HG02884 (cell line): ENCODE measurements around the gene PSMG4.

Source experiments
- ATAC-seq: cut with Tn5 transposase; IDR thresholded peaks from one replicate; pipeline ENCODE4 v1.9.1; 2021; ENCODE audit warnings: mild to moderate bottlenecking, moderate library complexity; ENCODE audit not compliant: unreplicated experiment

Gene PSMG4

DNA sequence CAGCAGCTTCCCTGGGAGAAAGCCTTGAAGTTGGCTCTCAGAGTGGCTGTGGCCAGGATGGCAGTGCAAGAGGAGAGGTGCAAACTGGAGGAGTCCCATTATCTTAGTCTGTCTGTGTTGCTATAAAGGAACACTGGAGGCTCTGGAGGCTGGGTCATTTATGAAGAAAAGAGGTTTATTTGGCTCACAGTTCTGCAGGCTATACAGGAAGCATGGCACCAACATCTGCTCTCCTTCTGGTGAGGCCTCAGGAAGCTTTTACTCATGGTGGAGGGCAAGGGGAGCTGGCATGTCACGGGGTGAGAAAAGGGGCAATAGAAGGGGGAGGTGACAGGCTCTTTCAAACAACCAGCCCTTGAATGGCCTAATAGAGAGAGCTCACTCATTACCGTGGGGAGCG, 47.1 kb downstream of the PSMG4 start:
- no peak for ATAC-seq

- no peak for ATAC-seq
These were observed 48.1 kb downstream of the PSMG4 start for GRCh38 chr6:3306848-3307247.

- no peak for ATAC-seq
These were observed 48.7 kb downstream of the PSMG4 start for GRCh38 chr6:3307436-3307835.

GRCh38 chr6:3308106-3308505, 49.4 kb downstream of the PSMG4 start:
- ATAC-seq = no peak

- no peak for ATAC-seq
These were observed 50.8 kb downstream of the PSMG4 start for GRCh38 chr6:3309391-3310050.

- ATAC-seq = no peak
These were observed 51.3 kb downstream of the PSMG4 start for GRCh38 chr6:3310051-3310448.

DNA sequence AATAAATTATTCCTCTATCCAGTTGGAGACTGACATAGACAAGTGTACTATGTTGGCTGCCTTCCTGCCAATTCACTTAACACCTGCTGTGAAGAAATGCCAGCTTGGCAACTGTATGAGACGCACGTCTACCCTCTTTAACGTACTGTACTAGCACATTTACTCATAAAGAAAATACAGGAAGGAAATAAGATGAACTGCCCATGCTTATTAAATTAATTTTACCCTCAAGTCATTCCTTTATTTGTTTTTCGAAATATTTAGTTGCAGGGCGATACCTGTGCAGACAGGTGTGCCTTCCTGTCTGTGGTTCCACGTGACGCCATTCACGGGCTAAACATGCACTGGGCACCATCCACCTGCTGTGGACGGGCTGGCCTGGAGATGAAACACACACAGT, 52.0 kb downstream of the PSMG4 start:
- no peak for ATAC-seq

GRCh38 chr6:3311826-3312225, 53.1 kb downstream of the PSMG4 start:
- ATAC-seq = no peak

- no peak for ATAC-seq
These were observed 54.0 kb downstream of the PSMG4 start for GRCh38 chr6:3312604-3313231.

DNA sequence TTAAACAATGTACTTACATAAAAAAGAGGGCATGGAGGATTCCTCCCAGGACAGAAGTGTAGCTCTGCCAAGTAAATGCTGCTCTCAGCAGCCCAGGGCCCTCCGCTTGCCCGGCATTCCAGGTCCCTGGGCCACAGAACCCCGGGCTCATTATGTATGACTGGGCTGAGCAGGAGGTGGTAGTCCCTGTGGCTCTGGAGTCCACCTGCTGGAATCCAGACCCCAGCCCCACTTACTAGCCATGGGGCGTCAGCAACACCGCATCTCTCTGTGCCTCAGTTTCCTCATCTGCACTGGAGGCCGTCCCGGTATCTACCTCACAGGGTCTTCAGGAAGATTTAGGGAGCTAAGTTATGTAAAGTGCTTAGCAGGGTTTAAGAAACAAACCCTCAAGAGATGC, 55.4 kb downstream of the PSMG4 start:
- ATAC-seq = no peak

DNA sequence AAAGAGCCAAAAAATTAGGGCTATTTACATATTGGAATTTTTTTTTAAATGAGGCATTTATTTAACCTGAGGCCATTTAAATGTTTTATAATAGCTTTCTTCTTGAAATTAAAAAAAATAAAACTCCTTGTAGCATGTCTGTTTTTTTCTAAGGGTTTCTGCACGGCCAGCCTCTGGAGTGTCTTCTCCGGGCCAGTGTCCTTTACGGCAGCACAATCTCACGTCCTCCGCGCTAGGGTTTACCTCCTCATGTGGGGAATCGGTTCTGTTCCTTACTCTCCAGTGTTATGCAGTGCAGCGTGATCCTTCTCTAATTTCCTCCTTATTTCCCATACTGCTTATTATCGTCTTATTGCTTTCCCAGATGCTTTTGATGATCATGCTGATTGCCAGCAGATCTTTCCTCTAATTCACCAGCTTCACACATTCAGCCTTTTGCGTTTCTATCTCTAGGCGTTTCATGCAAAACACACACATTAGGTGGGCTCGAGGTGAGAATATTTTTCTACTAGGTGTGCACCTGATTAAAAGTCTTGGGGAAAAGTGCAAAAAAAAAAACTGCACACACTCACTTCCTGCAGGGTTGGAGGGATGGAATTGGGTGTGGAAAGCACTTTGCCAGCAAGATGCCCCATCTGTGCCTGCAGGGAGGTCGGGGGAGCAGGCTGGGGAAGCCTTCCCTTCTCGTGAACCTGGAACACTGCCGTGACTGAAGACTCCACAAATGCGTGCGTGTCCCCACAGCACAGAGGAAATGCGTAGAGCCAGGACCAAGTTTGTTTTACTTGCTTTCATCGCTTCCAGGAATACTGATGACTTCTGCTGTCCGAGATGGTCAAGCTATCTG, 56.1 kb downstream of the PSMG4 start:
- ATAC-seq = no peak

GRCh38 chr6:3315841-3316240, 57.1 kb downstream of the PSMG4 start:
- ATAC-seq = no peak

DNA sequence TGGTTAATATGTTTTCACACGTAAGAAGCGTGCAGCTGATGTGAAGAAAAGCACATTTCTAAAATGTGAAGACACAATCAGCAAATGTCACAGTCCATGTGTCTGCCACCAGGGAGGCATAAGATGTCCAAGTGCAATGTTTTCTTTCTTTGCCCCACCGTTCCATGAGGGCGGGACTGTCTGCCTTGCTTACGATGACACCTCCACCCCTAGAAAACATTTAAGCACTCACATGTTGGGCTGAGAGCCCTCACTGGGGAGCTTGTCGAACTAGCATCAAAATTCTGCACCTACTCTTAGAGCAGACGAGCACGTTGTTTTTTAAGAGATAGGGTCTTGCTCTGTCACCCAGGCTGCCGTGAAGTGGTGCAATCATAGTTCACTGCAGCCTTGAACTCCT, 57.6 kb downstream of the PSMG4 start:
- ATAC-seq = no peak

DNA sequence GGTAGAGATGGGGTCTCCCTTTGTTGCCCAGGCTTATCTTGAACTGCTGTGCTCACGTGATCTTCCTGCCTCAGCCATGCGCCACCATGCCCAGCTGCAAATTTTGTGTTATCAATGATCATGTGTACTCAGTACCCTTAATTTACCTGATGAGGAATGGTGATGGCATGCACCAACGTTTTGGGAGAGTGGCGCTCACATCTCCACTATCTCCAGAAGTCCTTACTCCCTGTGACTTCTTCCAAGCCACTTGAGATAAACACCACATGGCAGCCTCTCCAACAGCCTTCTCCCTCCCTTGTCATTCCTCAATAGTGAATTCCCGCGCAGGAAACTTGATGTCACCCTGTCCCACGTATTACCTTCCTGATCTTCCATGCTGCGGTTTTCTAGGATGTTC, 58.1 kb downstream of the PSMG4 start:
- no peak for ATAC-seq
